ENCODE results near the gene ZNF107. TPM values are rescaled to one million over a fixed set of nuclear protein-coding genes. Genes with fewer than 3 reads are reported as not detected.
A peak's percentile ranks its signal among the peaks of the same experiment; 100 is the strongest.
"Not testable (repeated sequence)": the region's sequence is repeated elsewhere in the genome, so short reads cannot be mapped to it uniquely, and the experiment has no call there.

The ZNF107 gene
- total and polyA plus RNA-seq, 2 donors (not counting 1 experiment from before 2014, with no cell fraction given) = 22.0 to 70.7 TPM

DNA sequence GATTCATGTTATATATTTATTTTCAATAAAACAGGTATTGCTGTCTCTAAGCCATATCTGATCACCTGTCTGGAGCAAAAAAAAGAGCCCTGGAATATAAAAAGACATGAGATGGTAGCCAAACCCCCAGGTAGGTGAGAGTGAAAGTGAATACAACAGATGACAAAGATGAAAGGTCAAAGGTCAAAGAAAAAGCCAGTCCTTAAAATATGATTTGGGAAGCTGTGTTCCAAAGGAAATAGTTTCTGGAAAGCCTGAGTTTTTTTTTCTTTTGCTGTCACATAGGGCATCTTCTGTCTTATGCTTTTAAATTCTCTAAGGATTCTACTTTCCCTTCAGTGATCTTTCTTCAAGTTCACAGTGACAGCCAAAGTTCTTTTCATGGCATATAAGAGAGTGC is 25.9 kb downstream of the ZNF107 start:
- no peak overlapping the region for H3K4me2 ChIP-seq (replicated peaks; ENCODE audit: low read depth, low read length, poor library complexity, severe bottlenecking)
- H3K27ac Mint-ChIP-seq = peak overlapping the region; percentile 50
- ChIA-PET CTCF (no interaction called here), POLR2A (no interaction called here)
- H3K36me3 ChIP-seq (replicated peaks in 1 of 2; ENCODE audit: control extremely low read depth in 1 of 2, control insufficient read depth in 1 of 2, extremely low read depth in 1 of 2, insufficient read depth in 2 of 2, low read length in 1 of 2) = peaks cover 20 to 34% of the 10 kb centered on the region in 2 experiments
- H4K20me1 ChIP-seq (ENCODE audit: control insufficient read depth, insufficient read depth, low read length, poor library complexity, severe bottlenecking) = no peaks in the 10 kb centered on the region
- H3K4me3 ChIP-seq (ENCODE audit: control extremely low read depth in 1 of 5, extremely low read depth in 1 of 5, insufficient read depth in 1 of 5, low read depth in 2 of 5, low read length in 4 of 5) = no peak overlapping the region
- peaks cover 3 to 29% (median 9%) of the 10 kb centered on the region in 3 donors for H3K9me3 ChIP-seq (ENCODE audit: control extremely low read depth in 1 of 3, control insufficient read depth in 2 of 3, insufficient read depth in 1 of 3, low read length in 2 of 3)
- DNase-seq (no peak), ATAC-seq (ENCODE audit: low read depth) (no peak)
- H2AFZ ChIP-seq (ENCODE audit: insufficient read depth, low read depth, low read length, poor library complexity, severe bottlenecking) = no peak overlapping the region
- H3K9ac ChIP-seq (ENCODE audit: low read length) = no peak overlapping the region
- H3K4me1 ChIP-seq (ENCODE audit: control insufficient read depth in 2 of 2, insufficient read depth in 2 of 2, low read length in 2 of 2) = peaks cover 3 to 45% of the 10 kb centered on the region in 2 donors
- no peaks in the 10 kb centered on the region for H3K27me3 Mint-ChIP-seq
- H3K79me2 ChIP-seq (ENCODE audit: control insufficient read depth, insufficient read depth, low read length) = peaks cover 57% of the 10 kb centered on the region
- intact Hi-C loops (cut with micrococcal nuclease) = no loop called here
- H3K27ac ChIP-seq (ENCODE audit: low read length in 2 of 2) = peak overlapping the region in 1 of 2 donors; percentile 13
- H3K4me1 Mint-ChIP-seq = peaks cover 53% of the 10 kb centered on the region
- H3K4me3 Mint-ChIP-seq = no peak overlapping the region
- peaks cover 2% of the 10 kb centered on the region for H3K9me3 Mint-ChIP-seq (ENCODE audit: insufficient read depth)
- no peaks in the 10 kb centered on the region for H3K27me3 ChIP-seq (replicated peaks in 1 of 4; ENCODE audit: control extremely low read depth in 1 of 4, control insufficient read depth in 3 of 4, insufficient read depth in 4 of 4, low read length in 3 of 4)
- no peak for TF ChIP-seq EZH2 (IDR thresholded peaks at IDR 0.05; ENCODE audit: borderline replicate concordance, insufficient read depth, low read depth, low read length, poor library complexity, severe bottlenecking)
- TF ChIP-seq, protein P1, sequence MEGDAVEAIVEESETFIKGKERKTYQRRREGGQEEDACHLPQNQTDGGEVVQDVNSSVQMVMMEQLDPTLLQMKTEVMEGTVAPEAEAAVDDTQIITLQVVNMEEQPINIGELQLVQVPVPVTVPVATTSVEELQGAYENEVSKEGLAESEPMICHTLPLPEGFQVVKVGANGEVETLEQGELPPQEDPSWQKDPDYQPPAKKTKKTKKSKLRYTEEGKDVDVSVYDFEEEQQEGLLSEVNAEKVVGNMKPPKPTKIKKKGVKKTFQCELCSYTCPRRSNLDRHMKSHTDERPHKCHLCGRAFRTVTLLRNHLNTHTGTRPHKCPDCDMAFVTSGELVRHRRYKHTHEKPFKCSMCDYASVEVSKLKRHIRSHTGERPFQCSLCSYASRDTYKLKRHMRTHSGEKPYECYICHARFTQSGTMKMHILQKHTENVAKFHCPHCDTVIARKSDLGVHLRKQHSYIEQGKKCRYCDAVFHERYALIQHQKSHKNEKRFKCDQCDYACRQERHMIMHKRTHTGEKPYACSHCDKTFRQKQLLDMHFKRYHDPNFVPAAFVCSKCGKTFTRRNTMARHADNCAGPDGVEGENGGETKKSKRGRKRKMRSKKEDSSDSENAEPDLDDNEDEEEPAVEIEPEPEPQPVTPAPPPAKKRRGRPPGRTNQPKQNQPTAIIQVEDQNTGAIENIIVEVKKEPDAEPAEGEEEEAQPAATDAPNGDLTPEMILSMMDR (IDR thresholded peaks at IDR 0.05) = no peak

DNA sequence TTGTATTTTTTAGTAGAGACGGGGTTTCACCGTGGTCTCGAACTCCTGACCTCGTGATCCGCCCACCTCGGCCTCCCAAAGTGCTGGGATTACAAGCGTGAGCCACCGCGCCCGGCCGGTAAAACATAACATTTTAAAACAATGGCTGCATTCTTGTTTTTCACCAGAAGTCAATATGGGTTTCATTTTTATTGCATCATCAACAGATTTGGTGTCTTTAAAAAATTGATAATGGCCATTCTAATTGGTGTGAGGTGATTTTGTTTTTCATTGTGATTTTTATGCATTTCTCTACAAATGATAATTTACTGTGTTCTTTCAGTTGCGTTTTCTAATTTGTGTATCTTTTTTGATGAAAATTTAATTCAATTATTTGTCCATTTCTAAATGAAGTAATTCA is 31.9 kb downstream of the ZNF107 start:
- H3K4me1 ChIP-seq (ENCODE audit: control insufficient read depth in 2 of 2, insufficient read depth in 2 of 2, low read length in 2 of 2); POLR2A ChIA-PET; H3K4me3 Mint-ChIP-seq; CTCF ChIA-PET; ATAC-seq (ENCODE audit: low read depth); intact Hi-C loops (cut with micrococcal nuclease); DNase-seq; H3K4me2 ChIP-seq (replicated peaks; ENCODE audit: low read depth, low read length, poor library complexity, severe bottlenecking); H2AFZ ChIP-seq (ENCODE audit: insufficient read depth, low read depth, low read length, poor library complexity, severe bottlenecking); H3K27me3 ChIP-seq (replicated peaks in 1 of 4; ENCODE audit: control extremely low read depth in 1 of 4, control insufficient read depth in 3 of 4, insufficient read depth in 4 of 4, low read length in 3 of 4); H3K4me3 ChIP-seq (ENCODE audit: control extremely low read depth in 1 of 5, extremely low read depth in 1 of 5, insufficient read depth in 1 of 5, low read depth in 2 of 5, low read length in 4 of 5); H3K27ac Mint-ChIP-seq; H3K9ac ChIP-seq (ENCODE audit: low read length); H3K9me3 Mint-ChIP-seq (ENCODE audit: insufficient read depth); H3K4me1 Mint-ChIP-seq; H3K27me3 Mint-ChIP-seq; H3K27ac ChIP-seq (ENCODE audit: low read length in 2 of 2); H4K20me1 ChIP-seq (ENCODE audit: control insufficient read depth, insufficient read depth, low read length, poor library complexity, severe bottlenecking): not testable (repeated sequence)
- 100% methylated on average over 4 of the region's 12 CpGs for WGBS (ENCODE audit: insufficient coverage)
- H3K9me3 ChIP-seq (ENCODE audit: control extremely low read depth in 1 of 3, control insufficient read depth in 2 of 3, insufficient read depth in 1 of 3, low read length in 2 of 3) = peaks cover 12 to 57% (median 19%) of the 10 kb centered on the region in 3 donors
- peaks cover 21 to 37% of the 10 kb centered on the region in 2 experiments for H3K36me3 ChIP-seq (replicated peaks in 1 of 2; ENCODE audit: control extremely low read depth in 1 of 2, control insufficient read depth in 1 of 2, extremely low read depth in 1 of 2, insufficient read depth in 2 of 2, low read length in 1 of 2)
- H3K79me2 ChIP-seq (ENCODE audit: control insufficient read depth, insufficient read depth, low read length) = peaks cover 34% of the 10 kb centered on the region

Data from B cell (primary cell).